HL-60 (cell line): Measurements from ENCODE around the gene TRAIP.

Source experiments
- DNase-seq, 2 experiments: peaks; one replicate each; pipeline ENCODE4 v3.0.0-alpha.2; 2010 to 2020; ENCODE audit warnings: low read depth in 1 of 2, low spot score in 1 of 2
- H3K27ac ChIP-seq: fragments of 250-450 bp; sonication (Bioruptor Pico); replicated peaks from 2 replicates; pipeline ENCODE4 v1.5.1; 2020; ENCODE audit warnings: mild to moderate bottlenecking, moderate library complexity
- H3K27me3 ChIP-seq: fragments of 250-450 bp; sonication (Bioruptor Pico); 2 replicates; pipeline ENCODE4 v1.5.1; 2021; ENCODE audit warnings: mild to moderate bottlenecking, moderate library complexity; ENCODE audit not compliant: insufficient read depth, poor library complexity, severe bottlenecking
- H3K4me3 ChIP-seq: replicated peaks from 2 replicates; pipeline ENCODE4 v1.5.1; 2011; ENCODE audit warnings: mild to moderate bottlenecking, control low read depth, low read length; ENCODE audit not compliant: insufficient read depth
- CTCF ChIP-seq: IDR thresholded peaks from one replicate; pipeline ENCODE4 v1.5.1; 2011; ENCODE audit warnings: low read length, control low read depth, inconsistent platforms; ENCODE audit not compliant: insufficient read depth
- GABPA ChIP-seq: IDR thresholded peaks from 2 replicates; pipeline ENCODE4 v1.6.1; 2012; ENCODE audit warnings: low read depth
- POLR2AphosphoS5 ChIP-seq: IDR thresholded peaks from 2 replicates; pipeline ENCODE4 v1.6.1; 2012; ENCODE audit warnings: low read depth
- REST ChIP-seq: IDR thresholded peaks from 2 replicates; pipeline ENCODE4 v1.6.1; 2012; ENCODE audit warnings: low read depth; ENCODE audit not compliant: insufficient replicate concordance
- SPI1 ChIP-seq: IDR thresholded peaks from 2 replicates; pipeline ENCODE4 v1.6.1; 2012; ENCODE audit warnings: low read depth, mild to moderate bottlenecking, borderline replicate concordance

Gene TRAIP

DNA sequence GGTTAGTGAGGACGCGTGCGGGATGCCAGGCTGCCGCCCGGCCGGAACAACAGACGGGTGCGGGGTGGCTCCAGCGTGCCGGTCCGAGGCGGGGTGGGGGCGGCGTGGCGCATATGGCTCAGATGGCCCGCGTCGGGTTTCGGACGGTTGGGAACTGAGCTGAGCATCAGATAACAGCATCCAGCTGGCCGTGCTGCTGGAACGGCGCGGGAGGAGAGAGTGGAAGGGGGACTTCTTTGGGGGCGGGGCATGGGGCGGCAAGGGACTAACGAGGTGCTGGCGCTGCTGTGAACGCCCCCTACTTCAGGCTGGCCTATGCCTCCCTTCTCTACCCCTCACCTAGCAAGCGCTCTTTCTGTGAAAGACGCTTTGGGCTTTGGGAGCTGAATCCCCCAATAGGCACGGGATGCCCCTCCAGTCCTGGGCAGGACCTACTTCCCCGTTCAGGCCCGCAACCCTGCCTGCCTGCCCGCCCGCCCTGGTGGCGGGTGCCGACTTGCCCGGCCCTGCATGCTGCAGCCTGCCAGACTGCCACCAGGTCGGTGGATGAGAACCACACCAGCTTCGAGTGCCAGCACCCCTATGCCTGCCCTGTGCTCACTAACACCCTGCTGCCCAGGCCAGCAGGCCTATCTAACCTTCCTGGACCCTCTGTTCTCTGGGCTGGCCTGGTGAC, 52.8 kb downstream of the TRAIP start:
- TF ChIP-seq POLR2AphosphoS5 (peak; percentile 41; the same call in 1 of the 2 replicates), CTCF (no peak)
- peak; percentile 56 to 59 for DNase-seq
- peak overlapping the region; percentile 94 for H3K4me3 ChIP-seq
- no peaks in the 10 kb centered on the region for H3K27me3 ChIP-seq
- peak overlapping the region; percentile 89 for H3K27ac ChIP-seq

GRCh38 chr3:49802719-49803464, 53.5 kb downstream of the TRAIP start, which contains the start of gene INKA1:
TSS of gene INKA1 (plus strand) at chr3:49803261. CDS start at chr3:49803393, 132 bp downstream.
- DNase-seq = peak; percentile 77 to 87
- peak within 1 kb of the TSS; percentile 94 for H3K4me3 ChIP-seq
- no peak for TF ChIP-seq POLR2AphosphoS5
- no peak for TF ChIP-seq SPI1
- TF ChIP-seq GABPA = no peak
- TF ChIP-seq CTCF = peak; percentile 90
- TF ChIP-seq REST = no peak
- H3K27ac ChIP-seq = peak within 1 kb of the TSS; percentile 89
- H3K27me3 ChIP-seq = no peaks in the 10 kb centered on the region

DNA sequence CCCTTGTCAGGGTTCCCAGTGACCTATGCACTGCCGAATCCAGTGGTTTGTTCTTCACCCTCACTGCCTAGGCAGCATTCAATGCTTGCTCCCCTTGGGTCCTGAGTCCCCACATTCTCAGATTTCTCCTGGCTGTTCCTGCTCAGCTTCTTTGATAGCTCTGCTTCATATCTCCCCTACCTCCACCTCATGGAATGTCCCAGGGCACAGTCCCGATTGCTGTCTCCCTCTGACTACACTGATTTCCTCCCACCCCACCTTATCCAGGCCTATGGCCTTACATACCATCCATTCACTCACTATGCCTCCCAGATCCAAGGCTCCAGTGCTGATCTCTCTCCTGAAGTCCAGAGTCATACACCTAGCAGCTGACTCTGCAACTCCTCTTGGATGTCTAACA, 55.2 kb downstream of the TRAIP start:
- H3K27ac ChIP-seq = no peak overlapping the region
- no peaks in the 10 kb centered on the region for H3K27me3 ChIP-seq
- no peak overlapping the region for H3K4me3 ChIP-seq
- no peak for TF ChIP-seq REST
- DNase-seq = no peak

DNA sequence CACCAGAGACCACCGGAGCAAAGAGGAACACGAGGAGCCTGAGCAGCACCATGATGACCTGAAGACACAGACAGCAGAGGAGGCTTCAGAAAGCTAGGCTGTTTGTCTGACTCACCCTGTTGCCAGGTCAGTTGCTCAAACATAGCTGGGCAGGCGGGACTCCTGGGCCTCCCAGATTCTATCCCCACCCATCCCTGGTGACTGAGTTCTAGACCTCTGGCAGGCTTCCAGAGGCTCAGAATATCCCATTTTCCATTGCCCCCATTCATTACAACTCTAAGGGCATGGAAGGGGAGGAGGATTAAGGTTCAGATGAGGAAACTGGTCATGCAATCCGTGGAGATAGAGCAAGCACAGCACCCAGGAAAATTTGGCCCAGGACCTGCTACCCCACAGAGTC, 56.6 kb downstream of the TRAIP start, which contains the start of gene CDHR4:
Gene CDHR4 (minus strand): TSS at position 113 of the 400 bp plus-strand sequence. CDS start 61 bp downstream, at position 52.
- TF ChIP-seq SPI1 (no peak), GABPA (no peak), POLR2AphosphoS5 (no peak), CTCF (no peak), REST (no peak)
- H3K4me3 ChIP-seq = no peak within 1 kb of the TSS
- no peaks in the 10 kb centered on the region for H3K27me3 ChIP-seq
- no peak for DNase-seq
- H3K27ac ChIP-seq = no peak within 1 kb of the TSS
